DOHH2 (cell line): Measurements from ENCODE around the gene PRRT1.

Experiments used
- H3F3A ChIP-seq: fragments of 200-600 bp; sonication (generic), shearing (Covaris generic); 2 replicates; pipeline ENCODE4 v1.6.0; 2016; ENCODE audit warnings: antibody characterized with exemption, mild to moderate bottlenecking; ENCODE audit not compliant: control insufficient read depth, insufficient read depth
- H3K27ac ChIP-seq: fragments of 200-600 bp; sonication (generic); 2 replicates; pipeline ENCODE4 v1.5.1; 2014; ENCODE audit warnings: low read depth, mild to moderate bottlenecking, low read length, moderate library complexity
- H3K27me3 ChIP-seq: fragments of 200-600 bp; sonication (generic); 2 replicates; pipeline ENCODE4 v1.6.1; 2014; ENCODE audit warnings: mild to moderate bottlenecking, low read length, mixed read lengths; ENCODE audit not compliant: control insufficient read depth
- H3K36me3 ChIP-seq: fragments of 200-600 bp; sonication (generic); 2 replicates; pipeline ENCODE4 v1.6.1; 2014; ENCODE audit warnings: mild to moderate bottlenecking, low read length, moderate library complexity, mixed read lengths; ENCODE audit not compliant: control insufficient read depth
- H3K4me1 ChIP-seq: fragments of 200-600 bp; sonication (generic); 2 replicates; pipeline ENCODE4 v1.6.1; 2014; ENCODE audit warnings: mild to moderate bottlenecking, low read length, mixed read lengths; ENCODE audit not compliant: control insufficient read depth
- H3K4me2 ChIP-seq: fragments of 200-600 bp; sonication (generic); 2 replicates; pipeline ENCODE4 v1.6.0; 2014; ENCODE audit warnings: mild to moderate bottlenecking, low read length, moderate library complexity
- H3K4me3 ChIP-seq: fragments of 200-600 bp; sonication (generic); 2 replicates; pipeline ENCODE4 v1.5.1; 2014; ENCODE audit warnings: mild to moderate bottlenecking, low read length, mixed read lengths
- H3K79me2 ChIP-seq: fragments of 200-600 bp; sonication (generic); 2 replicates; pipeline ENCODE4 v1.6.1; 2014; ENCODE audit warnings: mild to moderate bottlenecking, low read length, mixed read lengths; ENCODE audit not compliant: control insufficient read depth
- H3K9me2 ChIP-seq: fragments of 200-600 bp; sonication (generic); replicated peaks from 2 replicates; pipeline ENCODE4 v1.6.1; 2014; ENCODE audit warnings: mild to moderate bottlenecking, low read length, mixed read lengths; ENCODE audit not compliant: control insufficient read depth
- H3K9me3 ChIP-seq: fragments of 200-600 bp; sonication (generic); 2 replicates; pipeline ENCODE4 v1.6.1; 2014; ENCODE audit warnings: antibody characterized with exemption, low read length, mixed read lengths; ENCODE audit not compliant: control insufficient read depth, insufficient read depth
- H4K20me1 ChIP-seq: fragments of 200-600 bp; sonication (generic); 2 replicates; pipeline ENCODE4 v1.6.0; 2014; ENCODE audit warnings: low read depth, mild to moderate bottlenecking, antibody characterized with exemption, low read length, moderate library complexity; ENCODE audit not compliant: control insufficient read depth, insufficient read depth
- EZH2phosphoT487 ChIP-seq: fragments of 200-600 bp; sonication (generic); IDR thresholded peaks from 2 replicates; pipeline ENCODE4 v1.6.1; 2017; ENCODE audit warnings: borderline replicate concordance, mild to moderate bottlenecking, antibody characterized with exemption, low read length, moderate library complexity, mixed read lengths
- TF ChIP-seq, protein P1 (sequence below): fragments of 200-600 bp; sonication (generic); IDR thresholded peaks from one replicate; pipeline ENCODE4 v1.5.1; 2014; ENCODE audit warnings: antibody characterized with exemption, mild to moderate bottlenecking, low read depth, low read length; ENCODE audit not compliant: poor library complexity, severe bottlenecking

PRRT1 gene

DNA sequence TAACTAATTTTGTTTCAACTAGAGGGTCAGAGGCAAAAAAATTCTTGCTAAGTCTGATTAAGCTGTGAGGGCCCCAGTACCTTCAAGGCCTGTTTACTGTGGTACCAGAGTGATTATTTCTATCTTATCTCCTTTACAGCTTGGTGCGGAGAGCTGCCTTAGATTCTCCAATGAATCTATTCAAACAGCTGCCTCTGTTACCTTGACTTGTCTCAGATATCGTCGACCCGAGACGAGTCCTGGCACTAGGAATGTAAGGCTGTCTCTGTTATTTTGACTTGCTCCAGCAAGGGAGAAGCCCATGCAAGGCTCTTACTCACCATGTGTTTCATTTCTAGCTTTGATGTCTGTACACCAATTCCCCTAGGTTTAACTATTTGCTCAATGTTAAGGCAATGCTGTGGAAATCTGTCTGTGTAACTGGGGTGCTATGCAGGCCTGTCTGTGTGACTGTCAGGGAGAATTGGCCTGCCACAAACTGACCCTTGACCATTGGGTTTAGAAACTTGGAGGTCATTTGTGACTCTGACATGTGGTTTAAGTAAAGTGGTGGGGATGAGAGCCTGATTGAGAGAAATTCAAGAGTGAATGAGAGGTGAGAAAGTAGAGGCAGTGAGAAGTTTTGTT is 11.2 kb downstream of the PRRT1 start:
- Histone ChIP-seq H3K4me3 (no peak overlapping the region), H3K79me2 (no peaks in the 10 kb centered on the region), H3F3A (no peaks in the 10 kb centered on the region), H3K27ac (no peak overlapping the region), H3K9me2 (no peaks in the 10 kb centered on the region), H3K27me3 (no peaks in the 10 kb centered on the region), H3K4me2 (no peak overlapping the region), H3K9me3 (no peaks in the 10 kb centered on the region), H4K20me1 (no peaks in the 10 kb centered on the region), H3K4me1 (no peaks in the 10 kb centered on the region), H3K36me3 (no peaks in the 10 kb centered on the region)
- TF ChIP-seq, protein P1, sequence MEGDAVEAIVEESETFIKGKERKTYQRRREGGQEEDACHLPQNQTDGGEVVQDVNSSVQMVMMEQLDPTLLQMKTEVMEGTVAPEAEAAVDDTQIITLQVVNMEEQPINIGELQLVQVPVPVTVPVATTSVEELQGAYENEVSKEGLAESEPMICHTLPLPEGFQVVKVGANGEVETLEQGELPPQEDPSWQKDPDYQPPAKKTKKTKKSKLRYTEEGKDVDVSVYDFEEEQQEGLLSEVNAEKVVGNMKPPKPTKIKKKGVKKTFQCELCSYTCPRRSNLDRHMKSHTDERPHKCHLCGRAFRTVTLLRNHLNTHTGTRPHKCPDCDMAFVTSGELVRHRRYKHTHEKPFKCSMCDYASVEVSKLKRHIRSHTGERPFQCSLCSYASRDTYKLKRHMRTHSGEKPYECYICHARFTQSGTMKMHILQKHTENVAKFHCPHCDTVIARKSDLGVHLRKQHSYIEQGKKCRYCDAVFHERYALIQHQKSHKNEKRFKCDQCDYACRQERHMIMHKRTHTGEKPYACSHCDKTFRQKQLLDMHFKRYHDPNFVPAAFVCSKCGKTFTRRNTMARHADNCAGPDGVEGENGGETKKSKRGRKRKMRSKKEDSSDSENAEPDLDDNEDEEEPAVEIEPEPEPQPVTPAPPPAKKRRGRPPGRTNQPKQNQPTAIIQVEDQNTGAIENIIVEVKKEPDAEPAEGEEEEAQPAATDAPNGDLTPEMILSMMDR, result no peak
- TF ChIP-seq EZH2phosphoT487, result no peak

DNA sequence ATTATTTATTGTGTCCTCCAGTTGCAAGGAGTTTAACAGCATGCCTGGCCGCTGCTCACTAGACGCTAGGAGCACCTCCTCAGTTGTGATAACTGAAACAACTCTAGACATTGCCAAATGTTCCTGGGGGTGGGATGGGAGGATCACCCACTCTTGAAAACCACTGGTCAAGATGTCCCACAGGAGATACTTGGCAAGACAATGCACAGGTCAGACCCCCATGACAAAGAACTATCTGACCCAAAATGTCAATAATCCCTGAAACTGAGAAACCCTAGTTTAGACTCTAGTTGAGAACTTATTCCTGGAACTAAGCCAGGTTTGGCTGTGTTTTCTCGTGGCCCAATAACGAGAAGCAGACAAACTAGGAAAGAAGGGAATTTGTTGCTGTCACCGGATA is 12.1 kb downstream of the PRRT1 start:
- Histone ChIP-seq H3K36me3 (no peaks in the 10 kb centered on the region), H3K9me3 (no peaks in the 10 kb centered on the region), H3F3A (no peaks in the 10 kb centered on the region), H4K20me1 (no peaks in the 10 kb centered on the region), H3K4me1 (no peaks in the 10 kb centered on the region), H3K4me3 (no peak overlapping the region), H3K27ac (no peak overlapping the region), H3K4me2 (no peak overlapping the region), H3K9me2 (no peaks in the 10 kb centered on the region), H3K27me3 (peaks cover 4% of the 10 kb centered on the region; the same call in 1 of the 2 replicates), H3K79me2 (no peaks in the 10 kb centered on the region)
- TF ChIP-seq, protein P1, result no peak
- TF ChIP-seq EZH2phosphoT487, result no peak

DNA sequence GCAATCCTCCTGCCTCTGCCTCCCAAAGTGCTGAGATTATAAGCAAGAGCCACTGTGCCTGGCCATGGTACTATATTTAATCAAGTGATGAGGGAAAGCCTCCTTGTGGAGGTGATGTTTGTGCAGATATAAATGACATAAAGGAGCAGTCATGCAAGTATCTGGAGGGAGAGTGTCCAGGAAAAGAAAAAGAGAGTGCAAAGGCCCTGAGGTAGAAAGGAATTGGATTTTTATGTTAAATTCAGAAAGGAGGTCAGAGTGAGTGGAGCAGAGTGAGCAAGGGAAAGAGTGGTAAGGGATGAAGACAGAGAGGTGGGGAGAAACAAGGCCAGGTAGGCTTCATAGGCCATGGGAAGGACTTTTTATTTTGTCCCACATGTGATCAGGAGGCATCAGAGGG is 14.3 kb downstream of the PRRT1 start:
- no peaks in the 10 kb centered on the region for H3K9me2 ChIP-seq
- H3K36me3 ChIP-seq, result no peaks in the 10 kb centered on the region
- no peaks in the 10 kb centered on the region for H3K9me3 ChIP-seq
- no peak overlapping the region for H3K4me3 ChIP-seq
- H3K4me2 ChIP-seq, result no peak overlapping the region
- no peaks in the 10 kb centered on the region for H4K20me1 ChIP-seq
- no peaks in the 10 kb centered on the region for H3F3A ChIP-seq
- no peaks in the 10 kb centered on the region for H3K4me1 ChIP-seq
- TF ChIP-seq, protein P1, result no peak
- no peak for TF ChIP-seq EZH2phosphoT487
- no peaks in the 10 kb centered on the region for H3K79me2 ChIP-seq
- peaks cover 8% of the 10 kb centered on the region; the same call in 1 of the 2 replicates for H3K27me3 ChIP-seq
- H3K27ac ChIP-seq, result no peak overlapping the region
